WI38 (cell line): Measurements from ENCODE around the gene SPINT1.

Experiments
- H3K4me3 ChIP-seq: 2 replicates; pipeline ENCODE4 v1.5.1; 2011; ENCODE audit warnings: low read depth, mild to moderate bottlenecking, control low read depth, low read length
- TF ChIP-seq, protein P1 (sequence below): IDR thresholded peaks from 2 replicates; pipeline ENCODE4 v1.5.1; 2012; ENCODE audit warnings: low read depth, mild to moderate bottlenecking, control low read depth, low read length

The SPINT1 gene, protein sequence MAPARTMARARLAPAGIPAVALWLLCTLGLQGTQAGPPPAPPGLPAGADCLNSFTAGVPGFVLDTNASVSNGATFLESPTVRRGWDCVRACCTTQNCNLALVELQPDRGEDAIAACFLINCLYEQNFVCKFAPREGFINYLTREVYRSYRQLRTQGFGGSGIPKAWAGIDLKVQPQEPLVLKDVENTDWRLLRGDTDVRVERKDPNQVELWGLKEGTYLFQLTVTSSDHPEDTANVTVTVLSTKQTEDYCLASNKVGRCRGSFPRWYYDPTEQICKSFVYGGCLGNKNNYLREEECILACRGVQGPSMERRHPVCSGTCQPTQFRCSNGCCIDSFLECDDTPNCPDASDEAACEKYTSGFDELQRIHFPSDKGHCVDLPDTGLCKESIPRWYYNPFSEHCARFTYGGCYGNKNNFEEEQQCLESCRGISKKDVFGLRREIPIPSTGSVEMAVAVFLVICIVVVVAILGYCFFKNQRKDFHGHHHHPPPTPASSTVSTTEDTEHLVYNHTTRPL

DNA sequence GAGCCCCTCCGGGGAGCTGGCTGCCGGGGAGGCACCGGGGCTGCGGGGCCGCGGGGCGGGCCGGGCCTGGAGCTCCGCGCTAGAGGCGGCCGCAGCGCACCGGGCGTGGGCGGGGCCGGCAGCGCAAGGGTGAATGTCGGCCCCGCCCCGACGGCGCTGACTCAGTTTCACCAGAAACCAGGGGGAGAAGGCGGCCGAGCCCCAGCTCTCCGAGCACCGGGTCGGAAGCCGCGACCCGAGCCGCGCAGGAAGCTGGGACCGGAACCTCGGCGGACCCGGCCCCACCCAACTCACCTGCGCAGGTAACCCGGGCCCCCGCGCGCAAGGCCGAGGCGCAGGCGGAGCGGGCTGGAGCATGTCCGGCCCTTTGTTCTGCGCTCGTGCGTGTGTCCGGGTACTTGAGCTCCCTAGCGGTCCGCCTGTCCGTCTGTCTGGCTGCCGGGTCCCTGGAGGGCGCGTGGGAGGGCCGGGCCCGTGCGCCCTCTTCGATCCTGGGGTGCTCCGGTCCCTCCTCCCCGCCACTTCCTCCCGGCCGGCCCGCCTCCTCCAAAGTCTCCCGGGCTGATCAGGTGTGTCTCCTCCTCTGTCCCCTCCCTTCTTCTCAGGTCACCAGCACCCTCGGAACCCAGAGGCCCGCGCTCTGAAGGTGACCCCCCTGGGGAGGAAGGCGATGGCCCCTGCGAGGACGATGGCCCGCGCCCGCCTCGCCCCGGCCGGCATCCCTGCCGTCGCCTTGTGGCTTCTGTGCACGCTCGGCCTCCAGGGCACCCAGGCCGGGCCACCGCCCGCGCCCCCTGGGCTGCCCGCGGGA, at the start of gene SPINT1:
Gene SPINT1, plus strand, starts transcription at position 164 of the 811 bp plus-strand sequence. Its CDS starts 507 bp downstream, at position 671.
- TF ChIP-seq, protein P1, sequence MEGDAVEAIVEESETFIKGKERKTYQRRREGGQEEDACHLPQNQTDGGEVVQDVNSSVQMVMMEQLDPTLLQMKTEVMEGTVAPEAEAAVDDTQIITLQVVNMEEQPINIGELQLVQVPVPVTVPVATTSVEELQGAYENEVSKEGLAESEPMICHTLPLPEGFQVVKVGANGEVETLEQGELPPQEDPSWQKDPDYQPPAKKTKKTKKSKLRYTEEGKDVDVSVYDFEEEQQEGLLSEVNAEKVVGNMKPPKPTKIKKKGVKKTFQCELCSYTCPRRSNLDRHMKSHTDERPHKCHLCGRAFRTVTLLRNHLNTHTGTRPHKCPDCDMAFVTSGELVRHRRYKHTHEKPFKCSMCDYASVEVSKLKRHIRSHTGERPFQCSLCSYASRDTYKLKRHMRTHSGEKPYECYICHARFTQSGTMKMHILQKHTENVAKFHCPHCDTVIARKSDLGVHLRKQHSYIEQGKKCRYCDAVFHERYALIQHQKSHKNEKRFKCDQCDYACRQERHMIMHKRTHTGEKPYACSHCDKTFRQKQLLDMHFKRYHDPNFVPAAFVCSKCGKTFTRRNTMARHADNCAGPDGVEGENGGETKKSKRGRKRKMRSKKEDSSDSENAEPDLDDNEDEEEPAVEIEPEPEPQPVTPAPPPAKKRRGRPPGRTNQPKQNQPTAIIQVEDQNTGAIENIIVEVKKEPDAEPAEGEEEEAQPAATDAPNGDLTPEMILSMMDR, result no peak
- peak within 1 kb of the TSS; percentile 24 for H3K4me3 ChIP-seq

DNA sequence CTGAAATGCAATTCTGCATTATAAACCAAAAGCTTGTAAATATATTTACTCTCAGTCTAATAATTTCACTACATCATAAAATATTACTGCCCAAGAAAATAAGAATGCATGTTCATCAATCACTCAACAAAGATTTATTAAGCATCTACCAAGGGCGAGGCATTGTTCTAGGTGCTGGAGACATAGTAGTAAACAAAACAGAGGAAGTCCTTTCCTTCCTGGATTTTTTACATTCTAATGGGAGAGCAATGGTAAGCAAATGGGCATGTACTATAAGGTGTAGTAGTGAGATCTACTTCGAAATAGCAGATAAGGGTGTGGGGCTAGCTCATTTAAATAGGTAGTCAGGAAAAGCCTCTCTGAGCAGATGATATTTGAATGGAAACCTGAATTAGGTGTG, 47.8 kb upstream of the SPINT1 start:
- TF ChIP-seq, protein P1, result no peak
- no peak overlapping the region for H3K4me3 ChIP-seq

DNA sequence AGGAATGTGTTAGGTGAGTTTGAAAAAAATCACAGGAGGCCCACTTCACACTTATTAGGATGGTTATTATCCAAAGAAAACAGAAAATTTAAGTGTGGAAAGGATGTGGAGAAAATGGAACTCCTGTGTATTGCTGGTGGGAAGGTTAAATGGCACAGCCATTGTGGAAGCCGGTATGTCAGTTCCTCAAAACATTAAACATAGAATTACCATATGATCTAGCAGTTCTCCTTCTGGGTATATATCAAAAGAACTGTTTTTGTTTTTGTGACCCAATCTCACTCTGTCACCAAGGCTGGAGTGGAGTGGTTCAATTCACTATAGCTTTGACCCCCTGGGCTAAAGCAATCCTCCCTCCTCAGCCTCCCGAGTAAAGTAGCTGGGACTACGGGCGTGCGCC, 47.3 kb upstream of the SPINT1 start:
- H3K4me3 ChIP-seq, result no peak overlapping the region
- TF ChIP-seq, protein P1, result no peak

DNA sequence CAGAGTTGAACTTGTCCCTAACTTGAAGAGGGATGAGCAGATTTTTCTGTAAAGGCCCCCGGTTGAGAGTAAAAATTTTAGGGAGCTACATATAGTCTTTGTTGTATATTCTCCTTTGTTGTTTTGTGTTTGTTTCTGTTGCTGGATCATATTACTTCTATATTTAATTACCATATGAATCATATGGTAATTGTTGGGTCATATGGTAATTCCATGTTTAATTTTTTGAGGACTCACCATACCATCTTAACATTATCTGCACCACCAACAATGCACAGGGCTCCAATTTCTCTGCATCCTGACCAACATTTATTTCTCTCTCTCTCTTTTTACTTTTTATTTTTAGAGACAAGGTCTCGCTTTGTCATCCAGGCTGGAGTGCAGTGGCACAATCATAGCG, 44.3 kb upstream of the SPINT1 start:
- TF ChIP-seq, protein P1, result no peak
- H3K4me3 ChIP-seq, result no peak overlapping the region

DNA sequence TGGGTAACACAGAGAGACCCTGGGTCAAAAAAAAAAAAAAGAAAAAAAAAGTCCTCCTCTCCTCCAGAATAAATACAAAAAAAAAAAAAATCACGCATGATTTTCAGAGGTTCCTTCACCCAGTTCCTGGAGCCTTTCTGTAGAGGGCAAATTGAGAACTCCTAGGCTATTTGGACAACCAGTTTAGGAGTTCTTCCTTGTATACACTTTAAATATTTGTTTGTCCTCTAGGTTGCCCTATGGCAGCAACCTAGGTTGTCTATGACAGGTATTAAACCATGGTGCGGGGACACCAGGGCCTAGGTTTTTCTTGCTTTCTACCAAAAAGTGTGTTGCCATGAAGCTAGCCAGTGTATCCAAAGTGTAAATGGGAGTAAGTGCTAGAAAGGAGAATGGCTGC, 40.8 kb upstream of the SPINT1 start:
- no peak overlapping the region for H3K4me3 ChIP-seq
- TF ChIP-seq, protein P1, result no peak

DNA sequence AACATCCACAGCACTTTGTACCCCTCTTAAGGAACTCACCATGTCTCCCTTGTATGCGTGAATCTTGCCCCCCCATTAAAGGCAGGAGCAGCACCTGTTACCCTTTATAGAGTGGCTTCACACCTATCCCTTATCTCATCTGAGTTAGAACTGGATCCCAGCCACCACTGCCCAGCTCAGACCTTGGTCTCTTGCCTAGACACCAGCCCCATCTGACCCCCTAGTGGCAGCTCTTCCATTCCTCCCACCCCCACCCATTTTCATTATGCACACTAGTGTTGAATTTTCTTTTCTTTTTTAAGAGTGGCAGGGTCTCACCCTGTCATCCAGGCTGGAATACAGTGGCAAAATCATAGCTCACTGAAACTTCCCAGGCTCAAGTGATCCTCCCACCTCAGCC, 40.2 kb upstream of the SPINT1 start:
- TF ChIP-seq, protein P1, result no peak
- no peak overlapping the region for H3K4me3 ChIP-seq

DNA sequence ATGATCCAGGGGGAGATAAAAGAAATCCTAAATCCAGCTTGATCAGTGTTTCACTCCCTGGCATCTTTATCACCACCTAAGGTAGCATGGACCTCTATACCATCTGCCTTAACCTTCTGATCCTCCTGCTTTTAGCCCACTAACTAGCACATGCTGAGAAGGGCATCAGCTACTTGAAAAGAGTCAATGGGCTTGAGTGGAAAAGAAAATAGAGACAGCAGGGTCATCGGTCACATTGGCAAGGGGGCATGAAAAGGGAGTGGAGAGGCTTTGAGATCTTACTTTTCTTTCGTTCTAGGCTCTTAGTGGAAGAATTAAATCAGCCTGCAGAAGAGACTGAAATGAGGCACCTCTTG, 37.2 kb upstream of the SPINT1 start:
- peak overlapping the region; percentile 96 for H3K4me3 ChIP-seq
- TF ChIP-seq, protein P1, result no peak
